Natural killer cell (primary cell): ENCODE data around the gene SECISBP2L. TPM values are rescaled to one million over a fixed set of nuclear protein-coding genes. Genes with fewer than 3 reads are reported as not detected.

Experiments
- ATAC-seq, 3 donors: fragments of 150-1000 bp in 2 of 3; fragments of 200-7000 bp in 1 of 3; cut with Tn5 transposase; 1 replicate in 1 of 3; 2 replicates in 2 of 3; pipeline ENCODE4 v1.10.0; 2021; ENCODE audit warnings: mild to moderate bottlenecking in 2 of 3, moderate library complexity in 2 of 3
- DNase-seq, 2 donors: peaks; one replicate each; pipeline versions ENCODE4 v3.0.0 to v3.0.0-alpha.2; 2013 to 2021; ENCODE audit warnings: mixed read lengths in 1 of 2
- H3K27ac ChIP-seq: one replicate; pipeline ENCODE4 v1.5.1; 2013; ENCODE audit warnings: mild to moderate bottlenecking, low read length
- H3K27me3 ChIP-seq: one replicate; pipeline ENCODE4 v1.6.1; 2013; ENCODE audit warnings: low read length; ENCODE audit not compliant: control insufficient read depth, insufficient read depth
- H3K36me3 ChIP-seq: one replicate; pipeline ENCODE4 v1.6.1; 2013; ENCODE audit warnings: low read length; ENCODE audit not compliant: control insufficient read depth, insufficient read depth
- H3K4me1 ChIP-seq: one replicate; pipeline ENCODE4 v1.6.1; 2013; ENCODE audit warnings: low read length; ENCODE audit not compliant: control insufficient read depth, insufficient read depth
- H3K4me3 ChIP-seq: one replicate; pipeline ENCODE4 v1.5.1; 2013; ENCODE audit warnings: low read length
- H3K9me3 ChIP-seq: one replicate; pipeline ENCODE4 v1.6.1; 2013; ENCODE audit warnings: low read length; ENCODE audit not compliant: control insufficient read depth, insufficient read depth
- H3K27ac Mint-ChIP-seq, 2 donors: one replicate each; pipeline ENCODE4 v1.8.0; 2022; ENCODE audit warnings: mild to moderate bottlenecking in 2 of 2, mixed read lengths in 2 of 2, moderate library complexity in 1 of 2
- H3K27me3 Mint-ChIP-seq, 2 donors: one replicate each; pipeline ENCODE4 v1.8.0; 2022; ENCODE audit warnings: low read depth in 2 of 2, mixed read lengths in 2 of 2
- H3K36me3 Mint-ChIP-seq: one replicate; pipeline ENCODE4 v1.8.0; 2022; ENCODE audit warnings: mixed read lengths
- H3K4me1 Mint-ChIP-seq, 2 donors: one replicate each; pipeline ENCODE4 v1.8.0; 2022; ENCODE audit warnings: mixed read lengths in 2 of 2
- H3K4me3 Mint-ChIP-seq: one replicate; pipeline ENCODE4 v1.8.0; 2022; ENCODE audit warnings: mild to moderate bottlenecking, moderate library complexity, mixed read lengths
- H3K9me3 Mint-ChIP-seq, 2 donors: one replicate each; pipeline ENCODE4 v1.8.0; 2022; ENCODE audit warnings: mixed read lengths in 2 of 2
- CTCF ChIP-seq: fragments of 200-600 bp; IDR thresholded peaks from one replicate; pipeline ENCODE4 v1.8.0; 2022; ENCODE audit warnings: antibody characterized with exemption
- WGBS: methylation state at CpG from one replicate; pipeline ENCODE4 v1.1.7; 2013; ENCODE audit warnings: missing lambda C conversion rate; ENCODE audit not compliant: insufficient coverage; 5-methylcytosine and 5-hydroxymethylcytosine counted together
- intact Hi-C: fragments of 100-400 bp; cut with micrococcal nuclease; formaldehyde crosslinking; loops from one replicate; pipeline ENCODE4 v1.14.2; 2022
- total RNA-seq, 4 donors: library from RNA; stranded (reverse); fragments of 120-200 nt in 1 of 4; gene quantifications; one replicate each; pipeline versions ENCODE4 v1.2.3 to v1.2.4, GENCODE V29; 2013 to 2022

The SECISBP2L gene
- total RNA-seq, 3 donors from 2014 or later (not counting 1 experiment from before 2014, with no cell fraction given) = 78.8 to 97.7 (median 93.7) TPM

- no peak overlapping the region for H3K27ac Mint-ChIP-seq
Measured at GRCh38 chr15:49055630-49056029, 9.4 kb upstream of the SECISBP2L start.

GRCh38 chr15:49052662-49053061 lies 6.4 kb upstream of the SECISBP2L start:
- no peaks in the 10 kb centered on the region for H3K27me3 Mint-ChIP-seq
- no peaks in the 10 kb centered on the region for H3K36me3 ChIP-seq
- 95% methylated on average over 4 of the region's 4 CpGs for WGBS
- DNase-seq (no peak), ATAC-seq (no peak)
- no peak overlapping the region for H3K4me3 ChIP-seq
- no peaks in the 10 kb centered on the region for H3K4me1 ChIP-seq
- intact Hi-C loops = no loop called here
- no peaks in the 10 kb centered on the region for H3K9me3 Mint-ChIP-seq
- no peaks in the 10 kb centered on the region for H3K27me3 ChIP-seq
- H3K36me3 Mint-ChIP-seq = no peaks in the 10 kb centered on the region
- no peaks in the 10 kb centered on the region for H3K4me1 Mint-ChIP-seq
- H3K9me3 ChIP-seq = no peaks in the 10 kb centered on the region
- no peak overlapping the region for H3K4me3 Mint-ChIP-seq
- no peak overlapping the region for H3K27ac Mint-ChIP-seq
- TF ChIP-seq CTCF = no peak
- no peak overlapping the region for H3K27ac ChIP-seq

More at GRCh38 chr15:49055630-49056029, 9.4 kb upstream of the SECISBP2L start:
- no peaks in the 10 kb centered on the region for H3K36me3 Mint-ChIP-seq
- ATAC-seq = no peak
- no peaks in the 10 kb centered on the region for H3K4me1 Mint-ChIP-seq
- Histone ChIP-seq H3K9me3 (no peaks in the 10 kb centered on the region), H3K4me1 (no peaks in the 10 kb centered on the region), H3K27me3 (no peaks in the 10 kb centered on the region), H3K36me3 (no peaks in the 10 kb centered on the region), H3K27ac (no peak overlapping the region), H3K4me3 (no peak overlapping the region)
- no peaks in the 10 kb centered on the region for H3K9me3 Mint-ChIP-seq
- intact Hi-C loops = no loop called here
- TF ChIP-seq CTCF = no peak
- 84% methylated on average over 2 of the region's 2 CpGs for whole genome bisulfite sequencing
- no peaks in the 10 kb centered on the region for H3K27me3 Mint-ChIP-seq
- H3K4me3 Mint-ChIP-seq = no peak overlapping the region
- no peak for DNase-seq

GRCh38 chr15:49047456-49047855 lies 1.2 kb upstream of the SECISBP2L start:
- no peaks in the 10 kb centered on the region for H3K36me3 ChIP-seq
- peak overlapping the region; percentile 97 for H3K4me3 Mint-ChIP-seq
- H3K4me1 Mint-ChIP-seq = peaks cover 25 to 29% of the 10 kb centered on the region in 2 donors
- intact Hi-C loops = loop anchor here (2.0 to 10.0 kb wide), 3 partner anchors 110 to 577 kb away; partner anchors contain the start of genes CEP152, COPS2, DTWD1 and FAM227B
- H3K4me1 ChIP-seq = peaks cover 6% of the 10 kb centered on the region
- H3K27ac ChIP-seq = no peak overlapping the region
- H3K9me3 ChIP-seq = no peaks in the 10 kb centered on the region
- peak overlapping the region; percentile 86 to 95 for H3K27ac Mint-ChIP-seq
- TF ChIP-seq CTCF = no peak
- no peaks in the 10 kb centered on the region for H3K27me3 Mint-ChIP-seq
- no peaks in the 10 kb centered on the region for H3K9me3 Mint-ChIP-seq
- no peak overlapping the region for H3K4me3 ChIP-seq
- DNase-seq (no peak), ATAC-seq (no peak)
- no peaks in the 10 kb centered on the region for H3K27me3 ChIP-seq
- H3K36me3 Mint-ChIP-seq = no peaks in the 10 kb centered on the region

GRCh38 chr15:49045751-49046219 lies 461 bp downstream of the SECISBP2L start:
- TF ChIP-seq CTCF = no peak
- H3K4me1 Mint-ChIP-seq = peaks cover 38 to 44% of the 10 kb centered on the region in 2 donors
- intact Hi-C loops = loop anchor here (1.0 to 10.0 kb wide), 4 partner anchors 112 to 579 kb away; partner anchors contain the start of genes CEP152, COPS2, DTWD1 and EID1
- peak in 2 of 3 donors; percentile 2 to 3 for ATAC-seq
- no peaks in the 10 kb centered on the region for H3K9me3 Mint-ChIP-seq
- peak overlapping the region; percentile 60 for H3K27ac ChIP-seq
- WGBS = 0% methylated on average over 15 of the region's 17 CpGs
- DNase-seq = peak in 1 of 2 donors; percentile 43
- H3K4me3 ChIP-seq = peak overlapping the region; percentile 60
- no peaks in the 10 kb centered on the region for H3K36me3 ChIP-seq
- peaks cover 8% of the 10 kb centered on the region for H3K4me1 ChIP-seq
- H3K4me3 Mint-ChIP-seq = peak overlapping the region; percentile 97
- H3K36me3 Mint-ChIP-seq = no peaks in the 10 kb centered on the region
- H3K27ac Mint-ChIP-seq = peak overlapping the region; percentile 86 to 95
- no peaks in the 10 kb centered on the region for H3K27me3 Mint-ChIP-seq
- H3K9me3 ChIP-seq = no peaks in the 10 kb centered on the region
- H3K27me3 ChIP-seq = no peaks in the 10 kb centered on the region
